AG04449 (cell line): ENCODE data around the gene MRPL34.

Experiments
- CTCF ChIA-PET: fragments of 350-600 bp; formaldehyde crosslinking; extraction: SDS; loops from one replicate; lab custom pipeline; 2021; ENCODE audit warnings: antibody characterized with exemption; lab: Yijun Ruan, JAX
- POLR2A ChIA-PET: fragments of 400-600, 350-600 bp; formaldehyde crosslinking; extraction: SDS; loops from one replicate; lab custom pipeline; 2020; ENCODE audit warnings: antibody characterized with exemption, inconsistent platforms; lab: Yijun Ruan, JAX
- DNase-seq: peaks from one replicate; pipeline ENCODE4 v3.0.0-alpha.2; 2010; ENCODE audit warnings: low read depth, low spot score
- H3K4me3 ChIP-seq: 2 replicates; pipeline ENCODE4 v1.5.1; 2011; ENCODE audit warnings: low read depth, mild to moderate bottlenecking, control low read depth, low read length
- CTCF ChIP-seq: IDR thresholded peaks from one replicate; pipeline ENCODE4 v1.5.1; 2011; ENCODE audit warnings: mild to moderate bottlenecking, moderate library complexity, low read length, control low read depth, inconsistent platforms; ENCODE audit not compliant: insufficient read depth; ENCODE audit errors: missing control alignments

MRPL34 gene

GRCh38 chr19:17282488-17283125, 23.1 kb upstream of the MRPL34 start:
- no peak for DNase-seq
- POLR2A ChIA-PET, result no interaction called here

GRCh38 chr19:17283504-17283996, 22.1 kb upstream of the MRPL34 start:
- POLR2A ChIA-PET, result no interaction called here
- no peak overlapping the region for H3K4me3 ChIP-seq
- no peak for TF ChIP-seq CTCF
- CTCF ChIA-PET, result interaction anchor here (0.7 to 6.9 kb wide), 24 partner anchors 8 to 511 kb away, joined by 3 to 80 read pairs (median 4); partner anchors contain the start of genes BABAM1, MRPL34 and USHBP1
- DNase-seq, result no peak

More at GRCh38 chr19:17282488-17283125, 23.1 kb upstream of the MRPL34 start:
- CTCF ChIA-PET, result interaction anchor here (0.8 to 6.9 kb wide), 28 partner anchors 9 to 510 kb away, joined by 3 to 80 read pairs (median 4); partner anchors contain the start of genes BABAM1, MRPL34, OCEL1 and USHBP1
- peak; percentile 98 for TF ChIP-seq CTCF
- peak overlapping the region; percentile 45 for H3K4me3 ChIP-seq

- CTCF ChIA-PET, result interaction anchor here (0.6 to 6.9 kb wide), 4 partner anchors 80 to 220 kb away, joined by 3 to 44 read pairs (median 4); no protein-coding TSS in a partner anchor
- POLR2A ChIA-PET, result no interaction called here
- no peak for TF ChIP-seq CTCF
- no peak for DNase-seq
- no peak overlapping the region for H3K4me3 ChIP-seq
Measured at GRCh38 chr19:17285415-17286135, 20.1 kb upstream of the MRPL34 start.

- POLR2A ChIA-PET, result no interaction called here
- no peak for TF ChIP-seq CTCF
- H3K4me3 ChIP-seq, result no peak overlapping the region
- CTCF ChIA-PET, result interaction anchor here (1.4 to 6.9 kb wide), 4 partner anchors 19 to 221 kb away, joined by 3 to 44 read pairs (median 6); partner anchors contain the start of gene BABAM1
- DNase-seq, result no peak
Measured at GRCh38 chr19:17286263-17286662, 19.4 kb upstream of the MRPL34 start.

- no peak for DNase-seq
- POLR2A ChIA-PET, result no interaction called here
- no peak for TF ChIP-seq CTCF
- no peak overlapping the region for H3K4me3 ChIP-seq
- CTCF ChIA-PET, result interaction anchor here (1.4 to 1.9 kb wide), 3 partner anchors 20 to 221 kb away, joined by 3 to 8 read pairs (median 5); partner anchors contain the start of gene BABAM1
Measured at GRCh38 chr19:17286752-17287151, 18.9 kb upstream of the MRPL34 start.

GRCh38 chr19:17289489-17289888, 16.2 kb upstream of the MRPL34 start:
- POLR2A ChIA-PET, result interaction anchor here (0.6 kb wide), 1 partner anchor 570 kb away, joined by 3 read pairs; the partner anchor contains the start of gene RPL18A
- no peak for TF ChIP-seq CTCF
- CTCF ChIA-PET, result interaction anchor here (1.3 to 8.4 kb wide), 4 partner anchors 13 to 99 kb away, joined by 4 to 103 read pairs (median 8); partner anchors contain the start of gene BABAM1
- peak overlapping the region; percentile 26 for H3K4me3 ChIP-seq
- no peak for DNase-seq
